GM19023 (cell line): ENCODE measurements around the gene ATP1B1.

Experiments
- ATAC-seq: cut with Tn5 transposase; IDR thresholded peaks from one replicate; pipeline ENCODE4 v1.9.1; 2021; ENCODE audit warnings: mild to moderate bottlenecking, moderate library complexity; ENCODE audit not compliant: unreplicated experiment

Gene ATP1B1

DNA sequence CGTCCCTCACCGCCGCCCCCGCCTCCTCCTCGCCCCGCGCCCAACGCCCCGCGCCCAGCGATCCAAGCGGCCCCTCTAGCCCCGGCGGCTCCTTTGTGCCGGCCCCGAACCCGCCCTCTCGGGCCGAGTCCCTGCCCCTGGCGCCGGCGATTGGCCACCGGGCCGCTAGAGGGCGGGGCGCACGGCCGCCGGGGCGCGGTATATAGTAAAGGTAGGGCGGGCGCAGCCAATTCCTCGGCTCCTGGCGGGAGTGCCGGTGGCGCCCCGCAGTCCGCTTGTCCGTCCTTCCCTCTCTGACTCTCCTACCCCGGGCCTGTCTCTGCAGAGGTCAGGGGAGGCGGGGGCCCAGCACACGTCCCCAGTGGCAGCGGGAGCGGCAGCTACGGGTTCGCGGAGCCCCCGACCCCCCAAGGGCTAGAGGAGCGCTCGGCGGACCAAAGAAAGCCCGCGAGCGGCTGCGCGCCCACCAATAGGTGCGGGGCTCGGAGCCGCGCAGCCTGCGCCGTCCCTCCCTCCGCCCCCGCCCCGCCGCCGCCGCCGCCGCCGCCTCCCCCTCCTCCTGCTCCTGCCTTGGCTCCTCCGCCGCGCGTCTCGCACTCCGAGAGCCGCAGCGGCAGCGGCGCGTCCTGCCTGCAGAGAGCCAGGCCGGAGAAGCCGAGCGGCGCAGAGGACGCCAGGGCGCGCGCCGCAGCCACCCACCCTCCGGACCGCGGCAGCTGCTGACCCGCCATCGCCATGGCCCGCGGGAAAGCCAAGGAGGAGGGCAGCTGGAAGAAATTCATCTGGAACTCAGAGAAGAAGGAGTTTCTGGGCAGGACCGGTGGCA is at the start of gene ATP1B1:
ATP1B1 (plus strand) TSS at position 596 of the 826 bp plus-strand sequence; CDS start at position 736, 140 bp downstream.
- peak; percentile 88 for ATAC-seq

DNA sequence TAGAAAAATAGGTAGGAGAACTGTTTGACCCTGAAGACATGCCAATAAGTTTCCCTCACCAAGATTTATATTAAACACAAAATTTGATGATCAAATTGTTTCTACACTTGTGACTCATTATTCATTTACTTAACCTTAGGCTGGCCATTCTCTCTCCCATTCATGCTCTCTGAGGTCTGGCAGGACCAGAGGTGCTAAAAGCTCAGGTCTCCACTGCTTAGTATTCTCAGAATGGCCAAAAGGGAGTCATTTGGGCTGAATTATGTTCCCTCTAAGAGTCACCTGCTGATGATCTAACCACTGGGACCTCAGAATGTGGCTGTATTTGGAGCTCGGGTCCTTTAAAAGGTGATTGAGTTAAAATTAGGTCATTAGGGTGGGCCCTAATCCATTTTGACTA is 47.1 kb upstream of the ATP1B1 start:
- no peak for ATAC-seq

DNA sequence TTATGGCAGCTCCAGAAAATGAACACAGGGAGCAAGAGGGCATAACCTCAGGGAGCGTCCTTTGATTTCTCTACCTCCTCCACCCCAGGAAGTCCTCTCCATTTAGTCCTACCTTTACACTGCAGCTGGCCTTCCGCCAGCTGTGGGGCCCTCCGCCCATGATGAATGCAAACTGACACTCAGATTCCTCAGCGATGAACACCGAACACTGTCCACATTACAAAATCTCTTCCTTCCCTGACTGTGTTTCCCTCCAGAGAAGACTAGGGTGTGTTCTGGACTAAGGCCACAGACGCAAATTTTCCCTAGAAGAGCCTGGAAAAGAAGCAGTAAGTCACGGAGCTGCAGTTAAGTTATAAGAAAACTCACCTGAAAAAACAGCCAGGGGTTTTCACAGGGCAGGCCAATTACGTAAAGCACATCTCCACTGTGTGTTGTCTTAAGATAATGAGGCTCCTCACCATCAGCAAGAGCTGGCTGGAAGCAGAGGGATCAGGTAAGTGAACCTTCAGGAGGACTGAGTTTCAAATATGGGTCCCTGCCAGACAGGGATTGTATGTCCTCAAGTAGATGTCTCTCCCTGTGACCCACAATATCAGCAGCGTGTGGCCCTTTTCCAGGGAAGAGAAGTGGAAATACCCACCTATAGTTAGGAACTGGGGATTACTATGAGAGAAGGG is 46.3 kb upstream of the ATP1B1 start:
- no peak for ATAC-seq

DNA sequence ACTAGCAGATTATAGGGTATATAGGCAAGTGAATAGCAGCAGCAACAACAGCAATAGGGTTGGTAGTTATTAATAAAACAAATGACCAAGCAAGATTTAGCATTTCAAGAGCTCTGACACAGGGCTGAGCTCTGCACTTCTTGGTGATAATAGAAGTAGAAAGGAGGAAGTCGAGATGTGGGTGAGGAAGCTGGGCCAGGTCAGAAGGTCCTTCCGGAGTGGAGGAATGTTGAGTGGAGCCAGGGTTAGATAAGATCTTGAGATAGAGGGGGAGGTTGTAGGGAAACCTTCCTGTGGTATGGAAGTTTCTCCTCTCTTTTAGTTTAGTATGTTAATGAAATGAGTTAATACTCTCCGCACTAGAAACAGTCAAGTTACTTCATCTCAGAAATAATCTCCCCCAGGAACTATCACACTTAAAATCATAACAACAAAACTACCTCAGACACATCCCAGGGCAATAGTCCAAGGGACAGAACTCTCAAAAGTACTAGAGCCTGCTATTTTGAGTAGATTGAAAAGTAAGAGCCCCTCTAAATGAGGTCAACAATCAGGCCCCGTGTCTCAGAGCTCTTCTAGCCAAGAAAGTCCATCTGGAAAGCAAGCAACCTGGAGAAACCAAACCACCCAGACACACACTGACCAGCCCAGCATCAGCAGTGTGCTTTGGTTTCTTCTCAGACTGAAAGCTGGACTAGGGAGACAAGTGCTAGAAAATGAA is 45.4 kb upstream of the ATP1B1 start:
- no peak for ATAC-seq

DNA sequence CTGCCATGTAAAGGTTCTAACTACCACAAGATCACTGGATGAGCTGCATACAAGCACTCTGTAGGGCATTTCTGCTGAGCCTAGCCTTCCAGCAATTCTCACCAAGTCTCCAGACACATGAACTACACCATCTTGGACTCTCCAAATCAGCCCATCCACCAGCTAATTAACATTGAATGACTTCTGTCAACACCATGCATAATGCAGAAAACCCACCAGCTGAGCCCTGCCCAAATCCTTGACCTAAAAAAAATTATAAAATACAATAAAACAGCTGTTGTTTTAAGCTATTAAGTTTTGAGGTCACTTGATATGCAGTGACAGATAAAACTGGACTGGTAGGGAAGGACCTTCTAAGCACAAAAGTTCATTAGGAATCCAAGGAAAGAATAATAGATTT is 44.3 kb upstream of the ATP1B1 start:
- ATAC-seq = no peak

DNA sequence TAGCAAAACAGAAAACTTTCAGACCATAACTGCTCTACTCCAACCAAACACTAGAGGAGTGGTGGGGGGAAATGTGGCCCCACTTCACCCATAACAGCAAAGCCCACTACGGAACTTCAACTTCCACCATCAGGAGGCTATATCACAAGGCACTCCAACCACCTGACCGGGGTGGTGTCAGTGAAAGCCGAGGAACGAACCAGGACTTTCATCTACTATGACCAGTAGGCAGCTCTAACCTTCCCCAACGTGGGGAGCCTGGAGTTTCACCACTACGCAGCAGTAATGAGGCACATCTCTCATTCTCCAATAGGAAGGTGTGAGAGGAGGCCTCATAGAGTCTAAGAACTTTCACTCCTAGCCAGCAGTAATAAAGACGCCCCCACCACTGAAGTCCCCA is 42.4 kb upstream of the ATP1B1 start:
- no peak for ATAC-seq

DNA sequence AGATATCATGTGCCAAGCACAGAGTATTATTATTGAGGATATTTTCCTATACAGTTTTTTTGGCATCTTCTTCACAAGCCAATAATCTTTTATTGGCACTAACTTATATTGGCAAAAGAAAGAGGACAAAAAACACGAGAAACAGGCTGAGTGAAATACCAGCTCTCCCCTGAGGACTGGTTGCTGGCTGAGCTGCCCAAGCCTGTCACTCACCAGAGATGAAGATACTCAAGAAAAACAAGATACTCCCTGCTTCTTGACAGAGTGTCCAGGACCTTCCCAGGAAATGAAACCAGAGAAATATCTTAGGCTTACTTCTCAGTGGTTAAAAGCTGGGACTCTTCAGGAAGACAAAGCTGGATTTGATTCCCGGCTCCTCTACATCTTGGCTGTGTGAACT is 35.9 kb upstream of the ATP1B1 start:
- no peak for ATAC-seq

DNA sequence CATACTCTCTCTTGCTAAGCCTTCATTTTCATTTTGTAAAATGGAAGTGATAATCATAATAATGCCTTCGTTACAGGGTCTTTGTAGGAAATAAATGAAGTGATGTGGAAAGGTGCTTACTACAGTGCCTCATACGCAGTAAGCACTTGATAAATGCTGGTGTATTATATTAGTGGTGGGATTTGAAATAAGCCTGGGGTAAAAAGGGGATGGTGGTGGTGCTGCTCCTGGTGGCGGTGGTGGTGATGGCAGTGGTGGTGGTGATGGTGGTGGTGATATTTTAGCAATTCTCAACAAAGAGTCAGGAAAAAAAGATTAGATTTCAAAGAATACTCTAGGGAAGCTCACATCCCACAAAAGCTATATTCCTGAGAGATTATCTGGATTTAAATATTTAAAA is 35.5 kb upstream of the ATP1B1 start:
- no peak for ATAC-seq

DNA sequence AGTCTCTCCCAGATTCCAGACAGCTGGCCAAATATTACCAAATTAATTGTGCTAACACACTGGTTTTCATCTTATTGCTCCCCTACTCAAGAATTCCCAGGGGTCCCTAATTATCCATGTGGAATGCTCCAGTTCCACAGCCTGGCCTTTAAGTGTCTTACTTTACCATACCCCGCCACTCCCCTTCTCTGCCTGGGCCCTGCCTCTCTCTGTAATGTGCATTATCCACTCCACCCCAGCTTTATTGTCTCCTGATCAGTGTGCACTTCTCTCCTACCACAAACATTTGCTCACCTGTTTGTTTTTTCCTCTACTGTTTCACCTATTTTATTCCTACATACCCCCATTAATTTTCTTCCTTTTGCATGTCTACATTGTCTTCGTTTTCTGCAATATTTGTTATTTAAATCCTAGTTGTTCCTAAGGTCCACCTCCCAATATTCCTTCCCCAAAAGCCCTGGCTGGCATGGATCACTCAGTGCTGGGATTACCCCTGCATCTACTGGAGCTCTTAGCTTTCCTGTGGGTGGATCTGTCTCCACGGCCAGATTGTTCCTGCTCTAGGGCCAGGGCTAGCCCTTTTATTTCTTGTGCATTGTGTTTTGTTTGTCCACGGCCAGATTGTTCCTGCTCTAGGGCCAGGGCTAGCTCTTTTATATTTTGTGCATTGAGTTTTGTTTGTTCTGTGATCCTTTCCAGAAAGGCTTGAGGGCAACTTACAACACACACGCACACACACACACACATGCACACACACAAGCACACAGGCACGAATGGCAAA is 33.4 kb upstream of the ATP1B1 start:
- no peak for ATAC-seq

DNA sequence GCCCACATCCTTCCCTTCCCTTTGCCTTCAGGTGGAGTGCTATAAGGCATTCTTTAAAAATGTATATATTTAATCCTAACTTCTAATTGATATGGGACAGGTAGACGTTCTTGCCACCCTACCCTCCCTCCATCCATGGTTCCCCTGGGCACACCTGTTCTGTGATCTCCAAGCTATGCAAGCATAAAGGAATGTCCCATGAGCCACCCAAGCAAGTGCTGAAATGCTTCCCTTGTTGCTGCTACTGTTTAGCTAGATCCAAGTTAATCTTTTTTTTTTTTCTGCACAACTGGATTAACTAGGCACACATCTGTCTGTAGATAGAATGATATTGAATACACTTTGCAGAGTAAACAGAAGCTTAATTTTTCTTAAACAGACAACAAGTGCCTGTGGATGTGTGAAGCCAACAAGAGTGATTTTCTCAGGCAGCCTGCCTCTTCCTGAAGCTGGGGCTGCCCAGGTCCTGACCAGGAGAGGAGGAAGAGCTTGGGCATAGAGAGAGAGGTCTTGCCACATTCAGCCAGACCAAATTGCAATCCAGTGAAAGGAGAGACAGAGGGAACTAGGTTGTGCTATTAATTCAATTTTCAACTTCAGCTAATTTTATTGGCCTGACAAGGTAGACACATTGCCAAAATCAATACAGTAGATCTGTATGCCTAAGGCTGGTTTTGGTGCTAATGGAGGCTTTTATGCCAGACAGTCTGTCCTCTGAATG is 28.2 kb upstream of the ATP1B1 start:
- ATAC-seq = no peak

DNA sequence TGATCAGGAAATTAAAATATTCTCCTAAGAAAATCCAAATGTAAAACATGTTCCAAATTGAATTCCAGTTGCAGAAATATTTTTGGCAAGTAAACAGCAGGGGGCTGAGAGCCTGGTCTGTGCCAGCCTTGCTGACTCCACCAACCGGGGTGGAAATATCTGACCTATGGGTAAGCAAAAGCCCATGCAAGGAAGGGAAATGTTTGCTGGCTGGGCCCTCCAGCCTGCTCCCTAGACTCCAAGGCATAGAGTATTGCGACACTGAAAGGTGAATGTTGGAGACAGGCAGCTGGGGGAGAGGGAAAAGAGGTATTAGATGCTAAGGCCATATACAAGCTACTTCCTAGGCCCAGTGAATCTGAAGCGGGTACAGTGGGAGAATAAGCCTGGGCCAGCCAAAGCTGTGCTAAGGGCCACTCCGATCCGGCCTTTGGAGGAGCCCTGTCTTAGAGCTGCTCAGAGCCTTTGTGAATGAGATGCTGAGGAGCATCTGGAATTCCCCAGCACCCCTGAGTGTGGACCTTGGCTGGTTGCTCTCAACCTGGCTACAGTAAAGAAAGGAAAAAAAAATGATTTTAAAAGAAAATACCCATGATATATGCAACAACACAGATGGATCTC is 24.9 kb upstream of the ATP1B1 start:
- ATAC-seq = no peak

DNA sequence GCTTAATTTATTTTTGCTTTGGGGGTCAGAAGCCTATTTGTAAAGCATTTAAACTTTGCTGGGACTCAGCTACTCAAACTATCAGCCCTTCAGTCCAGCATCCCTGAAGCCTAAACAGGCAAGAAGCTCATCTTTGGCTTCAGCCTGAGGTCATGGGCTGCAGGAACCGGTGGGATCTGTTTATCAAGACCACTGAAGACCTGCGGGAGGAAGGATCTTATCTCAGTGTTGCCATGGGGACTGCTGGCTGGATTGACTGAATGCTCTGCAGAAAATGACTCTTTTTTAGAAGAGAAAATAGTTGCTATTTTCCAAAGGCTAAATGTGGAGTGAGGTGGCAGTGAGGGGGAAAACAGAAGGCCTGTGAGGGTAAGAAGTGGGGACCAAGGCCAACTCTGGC is 20.6 kb upstream of the ATP1B1 start:
- ATAC-seq = no peak

DNA sequence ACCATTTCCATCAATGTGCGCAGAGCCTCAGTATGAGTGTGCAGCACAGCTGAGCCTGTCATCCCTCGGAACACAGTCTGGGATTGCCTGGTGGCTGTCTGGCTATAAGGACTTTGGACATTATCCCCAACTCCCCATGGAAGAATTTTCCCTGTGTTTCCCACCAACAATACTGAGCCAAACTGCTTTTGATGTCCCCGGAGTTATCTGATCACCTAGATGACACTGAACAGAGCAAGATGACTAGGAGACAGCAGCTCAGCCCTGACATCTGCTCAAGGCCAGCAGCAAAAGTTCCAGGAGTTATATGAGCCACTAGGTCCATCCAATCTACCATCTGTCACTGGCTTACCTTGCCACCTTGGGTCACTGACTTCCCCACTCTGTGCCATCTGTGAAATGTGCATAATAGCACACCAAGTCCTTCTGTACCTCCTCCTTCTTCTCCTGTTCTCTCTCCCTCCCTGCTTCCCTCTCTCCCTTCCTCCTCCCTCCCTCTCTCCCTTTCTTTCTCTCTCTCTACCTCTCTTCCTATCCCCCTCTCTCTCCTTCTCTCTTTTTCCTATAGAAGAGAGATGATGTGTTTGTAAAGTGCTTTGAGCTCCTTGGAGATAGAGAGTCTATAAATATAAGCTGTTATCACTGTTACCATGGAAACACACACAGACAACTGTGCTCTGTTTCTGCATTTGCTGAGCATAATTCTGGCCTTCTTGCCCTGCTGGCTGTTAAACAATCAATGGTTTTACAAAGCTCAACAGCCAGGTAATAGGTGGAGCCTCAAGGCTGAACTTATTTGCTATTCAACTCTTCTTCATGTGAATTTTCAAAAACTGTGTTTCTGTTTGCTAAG is 19.7 kb upstream of the ATP1B1 start:
- no peak for ATAC-seq

DNA sequence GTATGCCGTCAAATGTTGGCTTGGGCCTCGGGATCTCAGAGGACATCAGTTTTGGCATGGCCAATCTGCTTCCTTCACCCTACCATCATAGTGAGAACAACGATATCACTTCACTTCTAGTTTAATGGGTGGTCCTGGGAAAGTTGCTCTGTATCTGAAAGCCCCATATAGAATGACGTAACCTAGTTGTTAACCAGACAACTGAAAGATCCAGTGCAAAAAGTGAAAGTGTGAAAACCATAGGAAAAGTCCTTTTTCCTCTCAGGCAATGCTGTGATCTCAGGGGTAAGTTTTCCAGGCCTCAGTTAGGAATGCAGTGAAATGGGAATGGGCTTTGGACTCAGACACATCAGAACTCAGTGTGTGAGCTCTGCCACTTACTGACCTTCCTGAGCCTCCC is 18.6 kb upstream of the ATP1B1 start:
- no peak for ATAC-seq

DNA sequence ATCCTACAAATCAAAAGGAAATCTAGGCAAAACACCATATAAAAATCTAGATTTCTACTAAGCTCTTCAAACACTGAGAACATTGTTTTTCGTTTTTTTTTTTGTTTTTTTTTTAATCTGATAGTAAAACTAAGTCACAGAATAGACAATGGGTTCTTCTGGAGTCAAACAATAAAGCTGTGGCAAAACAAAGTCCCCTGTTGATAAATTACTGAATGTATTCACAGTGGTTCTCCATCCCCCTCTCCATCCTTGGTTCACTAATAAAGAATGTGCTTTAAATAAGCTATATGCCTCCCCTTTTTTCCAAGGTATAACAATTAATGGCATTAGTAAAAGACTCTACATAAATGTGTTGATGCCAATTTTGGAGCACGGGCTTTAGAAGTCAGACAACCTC is 16.7 kb upstream of the ATP1B1 start:
- no peak for ATAC-seq

DNA sequence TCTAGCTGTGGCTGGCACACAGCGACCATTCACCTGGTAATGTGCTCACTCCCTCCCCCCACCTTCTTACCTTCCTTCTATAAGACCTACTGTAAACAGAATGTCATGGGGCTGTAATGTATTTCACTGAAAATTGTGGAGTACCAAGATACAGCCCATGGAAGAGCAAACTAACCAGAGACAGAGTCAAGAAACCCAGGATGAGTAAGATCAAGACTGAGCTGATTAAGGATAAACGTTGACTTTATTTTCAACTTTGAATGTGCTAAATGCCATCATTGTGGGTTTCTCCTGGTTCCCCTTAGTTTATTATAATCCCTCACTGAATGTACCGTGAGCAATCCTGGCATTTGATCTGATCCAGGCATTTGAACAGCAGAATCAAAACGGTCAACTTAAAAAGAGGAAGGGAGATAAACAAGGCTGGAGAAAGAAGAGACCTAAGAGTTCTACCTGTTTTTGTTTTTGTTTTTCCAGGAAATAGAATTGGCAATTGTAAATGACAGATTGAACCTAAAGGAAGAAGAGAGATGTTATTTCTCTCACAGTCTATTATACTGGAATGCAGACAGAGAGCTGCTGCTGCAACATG is 16.1 kb upstream of the ATP1B1 start:
- no peak for ATAC-seq

DNA sequence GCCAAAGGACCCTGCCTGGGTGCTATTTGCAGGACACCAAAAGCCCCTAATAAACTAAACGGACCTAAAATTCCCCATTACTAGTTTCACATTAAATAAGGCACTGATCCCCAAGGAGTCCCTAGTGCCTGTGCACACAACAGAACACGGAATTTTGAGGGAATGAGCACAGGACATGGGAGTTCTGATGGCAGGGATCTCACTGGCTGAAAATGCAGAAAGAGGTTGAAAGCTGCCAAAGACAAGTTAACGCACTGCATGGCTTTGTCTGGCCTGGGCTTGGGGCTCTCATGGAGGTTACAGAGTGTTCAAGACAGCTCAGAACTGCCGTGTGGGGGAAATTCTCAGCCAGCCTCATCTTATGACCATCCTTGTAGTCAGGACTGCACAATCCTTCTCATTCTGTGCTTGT is 15.6 kb upstream of the ATP1B1 start:
- ATAC-seq = peak; percentile 59

DNA sequence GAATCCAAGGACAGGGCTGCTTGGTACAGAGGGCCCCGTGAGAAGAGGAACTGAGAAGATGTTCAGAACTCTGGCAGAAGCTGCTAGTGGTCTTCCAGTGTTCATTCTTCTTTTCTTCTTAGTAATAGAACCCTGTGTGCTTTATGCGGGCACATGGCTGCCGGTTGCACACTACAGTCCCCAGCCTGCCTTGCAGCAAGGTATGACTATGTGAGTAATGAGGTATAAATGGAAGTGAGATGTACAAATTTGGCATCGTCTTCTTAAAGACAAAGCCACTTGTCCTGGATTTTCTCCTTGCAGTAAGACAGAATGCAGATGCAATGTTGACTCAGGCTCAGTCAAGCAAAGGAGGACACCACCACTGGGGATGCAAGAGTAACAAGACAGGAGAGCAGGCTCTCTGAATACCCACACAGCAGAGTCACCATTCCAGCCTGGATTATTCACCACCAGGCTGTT is 15.0 kb upstream of the ATP1B1 start:
- ATAC-seq = peak; percentile 78

DNA sequence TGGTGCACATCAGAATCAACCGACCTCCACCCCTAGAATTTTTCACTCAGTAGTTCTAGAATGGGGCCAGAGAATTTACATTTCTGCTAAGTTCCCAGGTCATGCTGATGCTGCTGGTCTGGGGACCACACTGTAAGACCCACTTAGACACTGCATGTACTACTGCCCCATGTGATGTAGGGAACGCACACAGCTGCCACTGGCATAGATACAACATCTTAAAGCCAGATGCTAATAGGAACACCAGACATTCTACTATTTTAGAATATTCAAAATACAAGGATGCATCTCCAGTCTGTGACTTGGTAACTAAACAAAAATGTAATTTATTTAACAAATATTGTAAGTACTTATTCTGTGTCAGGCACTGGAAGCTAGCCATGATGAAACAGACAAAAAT is 14.1 kb upstream of the ATP1B1 start:
- no peak for ATAC-seq
